Heart left ventricle (tissue), 13 donors: Measurements from ENCODE around the gene BUB1B.

ENCODE experiments used
- CTCF ChIP-seq, 12 donors: fragments of 200-600 bp; sonication (generic) in 4 of 12; IDR thresholded peaks; one replicate each; pipeline versions ENCODE4 v1.5.0 to v1.8.0; 2018 to 2022; ENCODE audit warnings: antibody characterized with exemption in 12 of 12, mild to moderate bottlenecking in 5 of 12
- POLR2A ChIP-seq, 2 donors: fragments of 450-650 bp; IDR thresholded peaks; one replicate each; pipeline ENCODE4 v1.6.1; 2017; ENCODE audit warnings: antibody characterized with exemption in 2 of 2, mild to moderate bottlenecking in 2 of 2, moderate library complexity in 2 of 2
- donor health status: ischemic (EF 13 %, LVEDD 7.1; RV severe dilation, severe dysfunction).
- donor health status: DM: no; HTN: yes; CAD: no.
- donor health status: DM: no; HTN: no; CAD: no.
- donor health status: ischemic (EF 25% LVEDD 6.9; RV normal size, moderate dysfunction).
- donor health status: ischemic (EF 25% LVEDD 5.7; RV mildly dilated, moderate dysfunction).
- donor health status: ischemic (EF 35%, LVEDD 5.7; RV mildly dilated, moderate dysfunction).
- donor health status: nonischemic (EF 11% LVEDD 7.7; RV severe dilation, severe dysfunction).
- donor health status: DM: yes; HTN: yes; CAD: no.
- donor health status: PGD.
- donor health status: ischemic (EF 29% LVEDD 5.4; RV normal size, mild dysfunction).
- donor health status: nonischemic (EF 23%, LVEDD 6.1; RV moderate dilation, normal function).

GRCh38 chr15:40229316-40229715 is 68.4 kb downstream of the BUB1B start:
- TF ChIP-seq CTCF (IDR thresholded peaks at IDR 0.05) (no peak), POLR2A (IDR thresholded peaks at IDR 0.05) (no peak)
